Neural cell (in vitro differentiated cells): ENCODE results near the gene NRIP3.

ENCODE experiments used
- POLR2AphosphoS5 ChIP-seq: IDR thresholded peaks from 2 replicates; pipeline ENCODE4 v1.6.1; 2012
- TAF1 ChIP-seq: IDR thresholded peaks from 2 replicates; pipeline ENCODE4 v1.6.1; 2012; ENCODE audit warnings: low read depth
- TF ChIP-seq, protein P1 (sequence below): fragments of 450-650 bp; IDR thresholded peaks from 2 replicates; pipeline ENCODE4 v1.5.1; 2014; ENCODE audit warnings: antibody characterized with exemption, mild to moderate bottlenecking, moderate library complexity; ENCODE audit not compliant: poor library complexity, severe bottlenecking

DNA sequence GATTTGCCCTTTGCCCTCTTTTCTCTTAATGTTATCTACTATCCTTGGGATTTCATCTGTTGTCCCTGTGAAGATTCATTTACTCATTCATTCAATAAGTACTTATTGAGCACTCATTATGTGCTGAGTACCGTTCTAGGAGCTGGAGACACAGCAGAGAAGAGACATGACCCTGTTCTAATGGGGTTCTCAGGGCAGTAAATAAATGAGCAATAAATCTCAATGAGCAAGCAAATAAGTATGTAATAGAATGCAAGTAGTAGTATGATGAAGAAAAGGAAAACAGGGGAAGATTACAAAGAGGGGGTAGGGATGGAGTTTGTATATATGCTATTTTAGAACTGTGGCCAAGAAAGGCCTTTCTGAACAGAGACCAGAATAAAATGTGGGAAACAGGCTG lies 34.2 kb upstream of the NRIP3 start:
- TF ChIP-seq, protein P1, sequence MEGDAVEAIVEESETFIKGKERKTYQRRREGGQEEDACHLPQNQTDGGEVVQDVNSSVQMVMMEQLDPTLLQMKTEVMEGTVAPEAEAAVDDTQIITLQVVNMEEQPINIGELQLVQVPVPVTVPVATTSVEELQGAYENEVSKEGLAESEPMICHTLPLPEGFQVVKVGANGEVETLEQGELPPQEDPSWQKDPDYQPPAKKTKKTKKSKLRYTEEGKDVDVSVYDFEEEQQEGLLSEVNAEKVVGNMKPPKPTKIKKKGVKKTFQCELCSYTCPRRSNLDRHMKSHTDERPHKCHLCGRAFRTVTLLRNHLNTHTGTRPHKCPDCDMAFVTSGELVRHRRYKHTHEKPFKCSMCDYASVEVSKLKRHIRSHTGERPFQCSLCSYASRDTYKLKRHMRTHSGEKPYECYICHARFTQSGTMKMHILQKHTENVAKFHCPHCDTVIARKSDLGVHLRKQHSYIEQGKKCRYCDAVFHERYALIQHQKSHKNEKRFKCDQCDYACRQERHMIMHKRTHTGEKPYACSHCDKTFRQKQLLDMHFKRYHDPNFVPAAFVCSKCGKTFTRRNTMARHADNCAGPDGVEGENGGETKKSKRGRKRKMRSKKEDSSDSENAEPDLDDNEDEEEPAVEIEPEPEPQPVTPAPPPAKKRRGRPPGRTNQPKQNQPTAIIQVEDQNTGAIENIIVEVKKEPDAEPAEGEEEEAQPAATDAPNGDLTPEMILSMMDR = no peak
- TF ChIP-seq TAF1 (no peak), POLR2AphosphoS5 (no peak)
